Pancreas (tissue), 10 donors: ENCODE results near the gene HORMAD2. TPM values are rescaled to one million over a fixed set of nuclear protein-coding genes. Genes with fewer than 3 reads are reported as not detected.

Experiments
- ATAC-seq, 4 donors: fragments of 200-7000 bp; cut with Tn5 transposase; one replicate each; pipeline versions ENCODE4 v1.8.0 to v1.9.1; 2020; ENCODE audit warnings: mild to moderate bottlenecking in 4 of 4, moderate library complexity in 4 of 4
- DNase-seq, 6 donors: peaks; one replicate each; pipeline ENCODE4 v3.0.0-alpha.2; 2020
- FAIRE-seq: peaks from 2 replicates; lab custom pipeline; 2012; peaks lifted over from hg19 to GRCh38; lab: Jason Lieb, UNC
- H3K27ac ChIP-seq, 4 donors: fragments of 200-600 bp; sonication (generic); 1 replicate in 3 of 4; 2 replicates in 1 of 4; pipeline versions ENCODE4 v1.5.0 to v1.8.0; 2020
- H3K27me3 ChIP-seq, 4 donors: fragments of 200-600 bp; one replicate each; pipeline ENCODE4 v1.8.0; 2021
- H3K36me3 ChIP-seq, 3 donors: fragments of 200-600 bp; sonication (generic) in 1 of 3; one replicate each; pipeline versions ENCODE4 v1.5.0 to v1.8.0; 2020 to 2021
- H3K4me1 ChIP-seq, 3 donors: fragments of 200-600 bp; one replicate each; pipeline ENCODE4 v1.8.0; 2021
- H3K4me3 ChIP-seq, 4 donors: fragments of 200-600 bp; sonication (generic) in 2 of 4; one replicate each; pipeline versions ENCODE4 v1.5.0 to v1.8.0; 2020 to 2021
- H3K9me3 ChIP-seq, 4 donors: fragments of 200-600 bp; one replicate each; pipeline ENCODE4 v1.8.0; 2021
- WGBS, 2 donors: extraction: QIAGEN DNeasy Blood & Tissue Kit; methylation state at CpG; one replicate each; pipeline ENCODE4 v1.1.7; 2013; 5-methylcytosine and 5-hydroxymethylcytosine counted together
- intact Hi-C, 3 donors: fragments of 100-400 bp; cut with DNase I; formaldehyde crosslinking; loops; one replicate each; pipeline versions ENCODE4 v1.11.1 to v1.14.2; 2022
- polyA plus RNA-seq, 2 donors: library from polyadenylated mRNA; stranded (reverse); fragments of 200-250 nt; gene quantifications; one replicate each; pipeline ENCODE4 v1.2.3, GENCODE V29; 2013
- total RNA-seq, 6 donors: library from RNA; stranded (reverse); fragmentation: NEBNext Ultra II Directional in 4 of 6; extraction: Animal tissue kit (Norgen Biotek cat#: 25700) in 4 of 6; gene quantifications; one replicate each; pipeline versions ENCODE4 v1.2.1 to v1.2.4, GENCODE V29; 2021 to 2023
- TF ChIP-seq, protein P1 (sequence below), 4 donors: fragments of 200-600 bp; sonication (generic) in 3 of 4; IDR thresholded peaks; one replicate each; pipeline versions ENCODE4 v1.5.0 to v1.8.0; 2021; ENCODE audit warnings: antibody characterized with exemption in 4 of 4
- donor health status: healthy with polysubstance abuse.
- donor health status: DM: no; HTN: no; CAD: no; lungs with moderate emphysema.
- donor health status: DM: no; HTN: no; CAD: no.
- donor health status: control.
- donor health status: control.
- donor health status: Bipolar disorder and iron deficiency.
- donor health status: DM: yes; HTN: yes; CAD: no.
- donor health status: DM: no; HTN: no; CAD: no.
- donor health status: DM: no; HTN: no; CAD: no.
- donor health status: DM: yes; HTN: yes; CAD: no.

Gene HORMAD2
- total and polyA plus RNA-seq, 8 donors: not detected

DNA sequence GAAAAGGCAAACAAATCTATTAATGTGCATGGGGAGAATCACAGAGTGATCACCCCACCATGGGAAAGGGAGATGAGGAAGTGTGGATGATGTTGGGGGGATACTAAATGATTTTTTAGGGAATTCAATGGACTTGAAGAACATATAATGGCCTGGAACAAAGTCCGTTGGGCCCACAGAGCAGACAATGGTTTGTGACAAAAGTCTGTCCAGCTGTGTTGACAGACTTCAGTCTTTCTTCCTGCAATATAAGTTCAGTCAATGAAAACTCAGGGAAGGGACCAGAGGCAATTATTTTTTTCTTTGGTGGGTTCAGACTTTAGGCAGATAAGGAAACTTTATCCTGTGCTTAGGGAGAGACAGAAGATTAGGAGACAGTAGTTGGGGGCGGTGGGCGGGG is 18.0 kb upstream of the HORMAD2 start:
- Histone ChIP-seq H3K9me3 (no peaks in the 10 kb centered on the region), H3K4me3 (no peak overlapping the region), H3K4me1 (no peaks in the 10 kb centered on the region), H3K36me3 (no peaks in the 10 kb centered on the region), H3K27ac (no peak overlapping the region), H3K27me3 (no peaks in the 10 kb centered on the region)
- 77 to 88% methylated on average over 3 of the region's 3 CpGs for WGBS, 2 donors
- TF ChIP-seq, protein P1, sequence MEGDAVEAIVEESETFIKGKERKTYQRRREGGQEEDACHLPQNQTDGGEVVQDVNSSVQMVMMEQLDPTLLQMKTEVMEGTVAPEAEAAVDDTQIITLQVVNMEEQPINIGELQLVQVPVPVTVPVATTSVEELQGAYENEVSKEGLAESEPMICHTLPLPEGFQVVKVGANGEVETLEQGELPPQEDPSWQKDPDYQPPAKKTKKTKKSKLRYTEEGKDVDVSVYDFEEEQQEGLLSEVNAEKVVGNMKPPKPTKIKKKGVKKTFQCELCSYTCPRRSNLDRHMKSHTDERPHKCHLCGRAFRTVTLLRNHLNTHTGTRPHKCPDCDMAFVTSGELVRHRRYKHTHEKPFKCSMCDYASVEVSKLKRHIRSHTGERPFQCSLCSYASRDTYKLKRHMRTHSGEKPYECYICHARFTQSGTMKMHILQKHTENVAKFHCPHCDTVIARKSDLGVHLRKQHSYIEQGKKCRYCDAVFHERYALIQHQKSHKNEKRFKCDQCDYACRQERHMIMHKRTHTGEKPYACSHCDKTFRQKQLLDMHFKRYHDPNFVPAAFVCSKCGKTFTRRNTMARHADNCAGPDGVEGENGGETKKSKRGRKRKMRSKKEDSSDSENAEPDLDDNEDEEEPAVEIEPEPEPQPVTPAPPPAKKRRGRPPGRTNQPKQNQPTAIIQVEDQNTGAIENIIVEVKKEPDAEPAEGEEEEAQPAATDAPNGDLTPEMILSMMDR (IDR thresholded peaks at IDR 0.05): no peak
- ATAC-seq (no peak), DNase-seq (no peak), FAIRE-seq (no peak)
- intact Hi-C loops: no loop called here

- H3K27me3 ChIP-seq: no peaks in the 10 kb centered on the region
- TF ChIP-seq, protein P1 (IDR thresholded peaks at IDR 0.05): no peak
- intact Hi-C loops: no loop called here
- 87 to 88% methylated on average over 1 of the region's 1 CpG for WGBS, 2 donors
- peak; percentile 90 for FAIRE-seq
- H3K4me1 ChIP-seq: no peaks in the 10 kb centered on the region
- no peak for DNase-seq
- no peak overlapping the region for H3K27ac ChIP-seq
- H3K36me3 ChIP-seq: no peaks in the 10 kb centered on the region
- H3K4me3 ChIP-seq: no peak overlapping the region
- no peaks in the 10 kb centered on the region for H3K9me3 ChIP-seq
- no peak for ATAC-seq
Measured at GRCh38 chr22:30062950-30063349, 17.3 kb upstream of the HORMAD2 start.

DNA sequence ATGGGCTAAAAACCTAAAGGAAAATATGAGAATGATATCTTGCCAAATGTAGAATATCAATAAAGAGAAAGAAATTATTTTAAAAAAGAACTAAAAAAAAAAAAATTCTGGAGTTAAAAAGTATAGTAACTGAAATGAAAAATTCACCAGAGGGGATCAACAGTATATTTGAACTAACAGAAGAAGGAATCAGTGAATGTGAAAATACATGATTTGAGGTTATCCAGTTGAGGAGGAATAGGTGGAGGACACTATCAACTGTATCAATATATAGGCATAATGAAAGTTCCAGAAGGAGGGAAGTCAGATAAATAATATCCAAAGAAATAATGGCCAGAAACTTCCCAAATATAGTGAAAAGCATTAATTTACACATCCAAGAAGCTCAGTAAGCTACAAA is 16.1 kb upstream of the HORMAD2 start:
- no peak overlapping the region for H3K27ac ChIP-seq
- TF ChIP-seq, protein P1 (IDR thresholded peaks at IDR 0.05): no peak
- ATAC-seq (no peak), FAIRE-seq (no peak), DNase-seq (no peak)
- no peaks in the 10 kb centered on the region for H3K4me1 ChIP-seq
- H3K4me3 ChIP-seq: no peak overlapping the region
- no peaks in the 10 kb centered on the region for H3K9me3 ChIP-seq
- intact Hi-C loops: no loop called here
- no peaks in the 10 kb centered on the region for H3K36me3 ChIP-seq
- no peaks in the 10 kb centered on the region for H3K27me3 ChIP-seq

- intact Hi-C loops: no loop called here
- ATAC-seq: no peak
- H3K9me3 ChIP-seq: no peaks in the 10 kb centered on the region
- no peak for DNase-seq
- TF ChIP-seq, protein P1 (IDR thresholded peaks at IDR 0.05): no peak
- FAIRE-seq: no peak
- H3K4me1 ChIP-seq: no peaks in the 10 kb centered on the region
- 65 to 71% methylated on average over 2 of the region's 2 CpGs for WGBS, 2 donors
- no peak overlapping the region for H3K4me3 ChIP-seq
- H3K27ac ChIP-seq: no peak overlapping the region
- H3K36me3 ChIP-seq: no peaks in the 10 kb centered on the region
- no peaks in the 10 kb centered on the region for H3K27me3 ChIP-seq
Measured at GRCh38 chr22:30073743-30074142, 6.5 kb upstream of the HORMAD2 start.

DNA sequence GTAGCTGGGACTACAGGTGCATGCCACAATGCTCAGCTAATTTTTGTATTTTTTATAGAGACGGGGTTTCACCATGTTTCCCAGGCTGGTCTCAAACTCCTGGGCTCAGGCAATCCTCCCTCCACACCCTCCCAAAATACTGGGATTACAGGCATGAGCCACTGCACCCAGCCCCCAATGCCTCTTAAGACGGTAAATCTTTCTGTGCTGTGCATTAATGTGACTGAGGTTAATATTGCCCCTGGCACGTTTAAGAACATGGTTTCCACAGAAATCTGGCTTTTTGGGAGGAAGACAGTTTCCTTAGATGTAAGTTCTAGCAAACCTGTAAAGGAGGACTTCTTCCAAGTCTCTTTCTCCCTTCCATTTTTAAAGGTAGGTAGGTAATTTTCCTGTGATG is 6.1 kb upstream of the HORMAD2 start:
- ATAC-seq (no peak), FAIRE-seq (no peak), DNase-seq (no peak)
- WGBS, 2 donors: 57 to 62% methylated on average over 3 of the region's 3 CpGs
- Histone ChIP-seq H3K4me1 (no peaks in the 10 kb centered on the region), H3K4me3 (no peak overlapping the region), H3K36me3 (no peaks in the 10 kb centered on the region), H3K27me3 (no peaks in the 10 kb centered on the region), H3K9me3 (no peaks in the 10 kb centered on the region), H3K27ac (no peak overlapping the region)
- TF ChIP-seq, protein P1 (IDR thresholded peaks at IDR 0.05): no peak
- intact Hi-C loops: no loop called here
